ENCODE data around the gene DBNDD2.

Gene DBNDD2

DNA sequence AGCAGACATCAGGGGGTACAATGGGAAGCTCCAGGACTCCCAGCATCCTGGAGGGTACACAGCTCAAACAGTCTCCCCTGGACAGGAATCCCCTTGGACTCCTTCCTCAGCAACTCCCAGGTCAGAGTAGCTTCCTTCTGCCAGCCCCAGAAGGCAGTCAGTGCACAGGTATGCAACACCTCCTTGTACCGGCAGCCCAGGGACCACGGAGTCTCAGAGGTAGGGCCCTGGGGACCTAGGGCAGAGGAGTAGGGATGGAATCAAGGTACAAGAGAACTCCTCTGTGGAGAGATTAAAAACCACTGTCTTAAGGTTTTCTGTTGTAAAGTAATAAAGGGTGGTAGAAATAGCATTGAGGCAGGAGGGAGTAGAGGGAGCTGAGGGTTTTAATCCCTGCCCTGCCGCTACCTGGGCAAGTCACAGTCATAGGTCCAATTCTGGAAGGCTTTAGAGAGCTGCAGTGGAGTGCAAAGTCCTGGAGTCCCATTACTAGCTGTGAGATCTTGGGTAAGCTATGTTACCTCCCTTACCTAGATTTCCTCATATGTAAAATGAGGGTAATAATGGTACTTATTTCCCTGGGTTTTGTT, 37.4 kb upstream of the DBNDD2 start:
- no peaks in the 10 kb centered on the region for H3K9me3 ChIP-seq (ENCODE audit: low read length)
- H2AFZ ChIP-seq (ENCODE audit: low read depth, low read length): no peak overlapping the region
- H3K4me1 ChIP-seq (ENCODE audit: insufficient read depth, low read length): no peaks in the 10 kb centered on the region
- H3K27me3 ChIP-seq (ENCODE audit: insufficient read depth, low read length): no peaks in the 10 kb centered on the region
- peaks cover 32% of the 10 kb centered on the region for H3K36me3 ChIP-seq (ENCODE audit: insufficient read depth, low read length)
- no peak overlapping the region for H3K4me3 ChIP-seq (ENCODE audit: low read length)

DNA sequence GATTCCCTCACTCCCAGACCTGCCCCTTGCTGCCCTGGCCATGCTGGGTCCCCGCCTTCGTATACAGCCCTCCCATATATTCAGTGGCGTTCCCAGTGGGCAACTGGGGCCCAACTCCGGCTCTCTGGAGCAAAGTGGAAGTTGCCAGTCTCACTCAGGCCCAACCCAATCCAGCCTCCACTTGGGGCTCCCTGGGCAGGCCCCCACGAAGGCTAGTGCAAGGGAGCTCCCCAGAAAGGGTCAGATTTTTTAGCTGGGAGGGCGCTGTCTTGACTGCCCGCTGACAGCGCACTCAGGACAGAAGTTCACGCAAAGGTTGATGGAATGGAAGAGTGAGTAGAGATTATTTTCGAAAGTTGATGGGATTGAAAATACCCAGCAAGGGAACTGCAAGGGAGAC, 35.8 kb upstream of the DBNDD2 start:
- peaks cover 17% of the 10 kb centered on the region for H3K36me3 ChIP-seq (ENCODE audit: insufficient read depth, low read length)
- H3K9me3 ChIP-seq (ENCODE audit: low read length): no peaks in the 10 kb centered on the region
- H3K27me3 ChIP-seq (ENCODE audit: insufficient read depth, low read length): no peaks in the 10 kb centered on the region
- no peak overlapping the region for H2AFZ ChIP-seq (ENCODE audit: low read depth, low read length)
- H3K4me3 ChIP-seq (ENCODE audit: low read length): no peak overlapping the region
- no peaks in the 10 kb centered on the region for H3K4me1 ChIP-seq (ENCODE audit: insufficient read depth, low read length)

DNA sequence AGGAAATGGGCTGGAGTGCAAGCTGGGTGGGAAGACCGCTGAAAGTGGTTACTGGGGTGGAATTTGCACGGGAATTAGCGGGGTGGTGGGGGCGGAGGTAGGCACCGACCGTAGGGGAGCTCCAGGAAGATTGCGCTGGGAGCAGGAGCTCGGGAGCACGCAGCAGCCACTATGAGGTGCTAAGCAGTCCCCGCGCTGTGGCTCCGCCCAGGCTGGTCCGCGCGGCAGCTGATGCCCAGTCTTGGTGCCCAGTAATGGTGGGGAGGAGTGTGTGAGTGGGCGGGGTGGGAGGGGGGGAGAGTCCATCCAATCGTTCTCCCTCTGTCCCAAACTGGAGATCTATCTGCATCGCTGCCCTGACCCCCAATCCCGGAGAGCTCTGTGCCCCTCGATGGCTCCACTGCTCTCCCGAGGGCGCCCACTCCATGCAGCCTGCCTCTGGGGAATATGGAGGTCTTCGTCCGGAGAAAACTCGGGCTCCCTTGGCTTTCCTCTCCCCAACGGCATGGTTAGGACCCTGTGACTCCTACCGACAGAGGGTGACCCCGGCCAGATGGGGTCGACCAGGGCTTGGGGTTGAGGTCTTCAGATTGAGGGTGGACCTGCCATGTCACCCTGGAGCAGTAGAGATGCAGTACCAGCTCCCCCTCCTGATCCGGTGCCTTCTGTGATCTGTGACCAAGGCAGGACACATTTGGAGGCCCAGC, 35.3 kb upstream of the DBNDD2 start:
- no peaks in the 10 kb centered on the region for H3K4me1 ChIP-seq (ENCODE audit: insufficient read depth, low read length)
- no peak overlapping the region for H3K4me3 ChIP-seq (ENCODE audit: low read length)
- H3K27me3 ChIP-seq (ENCODE audit: insufficient read depth, low read length): no peaks in the 10 kb centered on the region
- H3K36me3 ChIP-seq (ENCODE audit: insufficient read depth, low read length): peaks cover 13% of the 10 kb centered on the region
- H3K9me3 ChIP-seq (ENCODE audit: low read length): no peaks in the 10 kb centered on the region
- H2AFZ ChIP-seq (ENCODE audit: low read depth, low read length): no peak overlapping the region

DNA sequence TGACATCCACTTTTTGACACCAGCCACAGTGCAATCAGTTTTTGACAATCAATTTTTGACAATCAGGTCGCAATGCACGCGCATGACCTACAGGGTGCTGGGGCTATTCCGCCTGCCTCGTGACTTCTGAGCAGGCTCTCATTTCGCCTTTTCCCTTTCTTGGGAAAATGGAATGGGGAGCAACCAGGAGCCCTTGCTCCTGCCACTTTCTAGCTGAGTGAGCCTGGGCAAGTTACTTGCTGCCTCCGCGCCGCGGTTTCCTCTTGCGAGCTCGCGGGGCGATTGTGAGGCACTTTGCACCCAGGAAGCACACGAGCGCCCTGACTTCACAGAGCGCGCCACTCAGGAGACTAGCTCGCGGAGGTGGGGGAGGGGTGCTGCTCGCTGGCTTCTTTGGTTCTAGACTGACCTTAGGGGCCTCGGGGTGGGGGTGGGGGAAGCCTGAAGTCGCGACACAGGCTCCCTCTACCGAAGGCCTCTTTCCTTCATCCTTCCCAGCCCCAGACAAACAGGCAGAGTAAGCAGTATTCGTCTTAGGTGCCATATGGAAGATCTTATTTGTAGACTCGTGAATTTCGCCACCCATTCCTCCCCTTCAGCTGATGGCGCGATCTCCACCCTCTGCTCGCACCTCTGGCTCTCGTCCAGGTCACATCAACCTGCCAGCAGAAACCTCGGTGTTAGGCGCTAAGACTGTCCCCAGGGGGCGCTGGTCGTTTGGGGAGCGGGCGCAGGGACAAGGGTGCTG, 34.6 kb upstream of the DBNDD2 start:
- Histone ChIP-seq H3K4me1 (ENCODE audit: insufficient read depth, low read length) (no peaks in the 10 kb centered on the region), H3K27me3 (ENCODE audit: insufficient read depth, low read length) (no peaks in the 10 kb centered on the region), H2AFZ (ENCODE audit: low read depth, low read length) (no peak overlapping the region), H3K36me3 (ENCODE audit: insufficient read depth, low read length) (peaks cover 6% of the 10 kb centered on the region), H3K9me3 (ENCODE audit: low read length) (no peaks in the 10 kb centered on the region), H3K4me3 (ENCODE audit: low read length) (no peak overlapping the region)

DNA sequence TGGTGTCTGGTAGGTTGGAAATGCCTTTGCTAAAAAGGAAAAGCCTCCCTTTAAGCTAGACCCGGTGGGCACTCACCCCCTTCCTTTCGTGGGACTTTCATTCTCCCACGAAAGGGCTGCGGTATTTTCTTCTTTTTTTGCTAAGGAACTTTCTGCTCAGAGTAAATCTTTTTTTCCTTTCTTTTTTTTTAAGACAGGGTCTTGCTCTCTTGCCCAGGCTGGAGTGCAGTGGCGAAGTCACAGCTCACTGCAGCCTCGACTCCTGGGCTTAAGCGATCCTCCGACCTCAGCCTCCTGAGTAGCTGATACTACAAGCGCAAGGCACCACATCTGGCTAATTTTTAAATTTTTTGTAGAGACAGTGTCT, 34.0 kb upstream of the DBNDD2 start:
- Histone ChIP-seq H3K9me3 (ENCODE audit: low read length) (no peaks in the 10 kb centered on the region), H3K36me3 (ENCODE audit: insufficient read depth, low read length) (peaks cover 6% of the 10 kb centered on the region), H3K4me3 (ENCODE audit: low read length) (no peak overlapping the region), H2AFZ (ENCODE audit: low read depth, low read length) (no peak overlapping the region), H3K27me3 (ENCODE audit: insufficient read depth, low read length) (no peaks in the 10 kb centered on the region), H3K4me1 (ENCODE audit: insufficient read depth, low read length) (no peaks in the 10 kb centered on the region)

DNA sequence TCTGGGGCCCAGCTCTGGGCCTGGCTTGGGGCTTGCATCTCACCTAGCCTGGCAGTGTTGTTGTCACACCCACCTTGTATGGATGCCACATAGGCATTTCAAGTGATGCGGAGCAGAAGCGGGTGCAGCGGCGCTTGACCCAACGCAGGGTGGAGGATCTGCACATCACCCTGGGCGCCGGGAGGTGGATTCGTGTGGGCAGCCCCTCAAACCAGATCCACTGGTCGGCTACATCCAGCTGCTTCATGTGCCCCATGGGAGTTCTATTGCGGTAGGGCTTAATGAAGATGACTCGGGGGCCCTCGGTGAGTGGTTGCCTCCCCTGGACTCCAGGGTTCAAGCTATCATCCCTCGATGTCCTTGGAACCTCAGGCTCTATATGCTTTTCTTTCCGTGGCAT, 33.1 kb upstream of the DBNDD2 start:
- Histone ChIP-seq H3K27me3 (ENCODE audit: insufficient read depth, low read length) (no peaks in the 10 kb centered on the region), H3K4me1 (ENCODE audit: insufficient read depth, low read length) (no peaks in the 10 kb centered on the region), H2AFZ (ENCODE audit: low read depth, low read length) (no peak overlapping the region), H3K9me3 (ENCODE audit: low read length) (no peaks in the 10 kb centered on the region), H3K4me3 (ENCODE audit: low read length) (no peak overlapping the region), H3K36me3 (ENCODE audit: insufficient read depth, low read length) (peaks cover 6% of the 10 kb centered on the region)

DNA sequence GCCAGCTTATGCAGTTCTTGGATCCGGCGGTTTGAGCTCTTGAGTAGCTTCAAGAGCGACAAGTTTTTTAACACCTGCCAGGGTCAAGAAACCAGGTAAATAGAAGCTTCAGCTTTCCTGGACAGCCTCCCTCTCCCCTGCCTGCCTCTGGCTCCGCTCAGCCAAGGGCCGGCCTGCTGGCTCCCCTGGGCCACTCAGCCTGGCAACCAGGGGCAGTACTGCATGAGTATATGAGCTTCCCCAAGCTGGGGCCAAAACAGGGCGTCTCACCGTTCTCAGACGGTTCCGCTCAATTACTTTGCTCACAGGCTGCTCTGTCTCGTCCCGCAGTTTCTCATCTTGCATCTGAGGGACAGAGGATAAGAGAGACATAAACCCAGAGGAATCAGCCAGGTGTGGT, 30.8 kb upstream of the DBNDD2 start:
- no peaks in the 10 kb centered on the region for H3K4me1 ChIP-seq (ENCODE audit: insufficient read depth, low read length)
- peaks cover 1% of the 10 kb centered on the region for H3K9me3 ChIP-seq (ENCODE audit: low read length)
- no peak overlapping the region for H2AFZ ChIP-seq (ENCODE audit: low read depth, low read length)
- no peak overlapping the region for H3K4me3 ChIP-seq (ENCODE audit: low read length)
- peaks cover 8% of the 10 kb centered on the region for H3K36me3 ChIP-seq (ENCODE audit: insufficient read depth, low read length)
- no peaks in the 10 kb centered on the region for H3K27me3 ChIP-seq (ENCODE audit: insufficient read depth, low read length)

DNA sequence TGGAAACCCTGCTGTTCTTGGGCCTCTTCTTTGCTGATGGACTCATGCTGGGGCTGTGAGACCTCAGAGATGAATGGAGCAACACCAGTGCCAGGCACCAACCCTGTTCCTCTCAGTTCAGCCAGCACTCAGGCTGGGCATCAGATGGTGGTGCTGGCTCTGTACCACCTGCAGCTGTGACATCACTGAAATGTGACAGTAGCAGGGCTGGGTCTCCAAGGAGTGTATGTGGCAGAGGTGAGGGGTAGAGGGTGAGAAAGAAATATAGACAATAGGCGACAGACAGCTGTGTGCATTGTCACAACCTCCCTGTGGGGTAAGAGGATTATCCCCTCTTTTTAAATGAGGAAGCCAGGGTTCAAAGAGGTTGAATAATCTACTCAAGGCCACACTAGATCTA, 29.9 kb upstream of the DBNDD2 start, which contains the start of gene TP53TG5:
Gene TP53TG5 (minus strand): TSS at position 135 of the 400 bp plus-strand sequence. CDS start 89 bp downstream, at position 46.
- H3K27me3 ChIP-seq (ENCODE audit: insufficient read depth, low read length): no peaks in the 10 kb centered on the region
- peaks cover 2% of the 10 kb centered on the region for H3K9me3 ChIP-seq (ENCODE audit: low read length)
- H3K36me3 ChIP-seq (ENCODE audit: insufficient read depth, low read length): peaks cover 8% of the 10 kb centered on the region
- H3K4me3 ChIP-seq (ENCODE audit: low read length): no peak within 1 kb of the TSS
- no peak within 1 kb of the TSS for H2AFZ ChIP-seq (ENCODE audit: low read depth, low read length)
- no peaks in the 10 kb centered on the region for H3K4me1 ChIP-seq (ENCODE audit: insufficient read depth, low read length)

DNA sequence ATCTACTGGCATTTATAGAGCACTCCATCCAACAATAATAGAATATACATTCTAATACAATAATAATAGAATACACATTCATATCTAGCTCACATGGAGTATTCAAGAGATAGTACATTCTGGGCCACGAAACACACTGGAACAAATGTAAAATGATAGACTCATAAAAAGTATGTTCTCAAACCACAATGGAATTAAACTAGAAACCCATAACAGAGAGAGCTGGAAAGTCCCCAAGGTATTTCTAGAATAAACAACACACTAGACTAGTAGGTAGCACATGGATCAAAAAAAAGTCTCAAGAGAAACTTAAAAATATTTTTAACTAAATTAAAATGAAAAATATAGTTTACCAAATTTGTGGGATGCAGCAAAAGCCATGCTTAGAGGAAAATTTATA, 20.8 kb upstream of the DBNDD2 start:
- no peaks in the 10 kb centered on the region for H3K4me1 ChIP-seq (ENCODE audit: insufficient read depth, low read length)
- no peak overlapping the region for H2AFZ ChIP-seq (ENCODE audit: low read depth, low read length)

DNA sequence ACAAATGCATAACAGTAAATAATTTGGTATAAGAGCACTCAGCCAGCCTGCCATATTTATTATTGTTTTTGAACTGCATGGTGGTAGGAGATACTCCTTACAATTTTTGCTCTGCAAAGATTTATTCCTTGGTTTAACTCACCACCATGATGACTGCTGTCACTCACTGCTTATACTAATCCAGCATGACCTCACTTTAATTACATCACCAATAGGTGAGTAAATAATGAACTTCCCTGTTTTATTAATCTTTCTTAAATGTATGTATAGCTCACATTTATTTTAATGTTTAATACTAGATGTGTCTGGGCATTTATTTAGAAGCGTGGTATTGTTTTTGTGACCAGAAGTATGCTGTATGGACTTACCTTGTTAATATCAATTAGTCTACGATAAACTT, 17.2 kb upstream of the DBNDD2 start:
- Histone ChIP-seq H2AFZ (ENCODE audit: low read depth, low read length) (no peak overlapping the region), H3K27me3 (ENCODE audit: insufficient read depth, low read length) (no peaks in the 10 kb centered on the region), H3K9me3 (ENCODE audit: low read length) (no peaks in the 10 kb centered on the region), H3K4me1 (ENCODE audit: insufficient read depth, low read length) (no peaks in the 10 kb centered on the region), H3K4me3 (ENCODE audit: low read length) (no peak overlapping the region), H3K36me3 (ENCODE audit: insufficient read depth, low read length) (peaks cover 2% of the 10 kb centered on the region)

More for the DNA sequence above, 20.8 kb upstream of the DBNDD2 start:
- Histone ChIP-seq H3K27me3 (ENCODE audit: insufficient read depth, low read length) (no peaks in the 10 kb centered on the region), H3K36me3 (ENCODE audit: insufficient read depth, low read length) (no peaks in the 10 kb centered on the region), H3K9me3 (ENCODE audit: low read length) (peaks cover under 1% of the 10 kb centered on the region), H3K4me3 (ENCODE audit: low read length) (no peak overlapping the region)

DNA sequence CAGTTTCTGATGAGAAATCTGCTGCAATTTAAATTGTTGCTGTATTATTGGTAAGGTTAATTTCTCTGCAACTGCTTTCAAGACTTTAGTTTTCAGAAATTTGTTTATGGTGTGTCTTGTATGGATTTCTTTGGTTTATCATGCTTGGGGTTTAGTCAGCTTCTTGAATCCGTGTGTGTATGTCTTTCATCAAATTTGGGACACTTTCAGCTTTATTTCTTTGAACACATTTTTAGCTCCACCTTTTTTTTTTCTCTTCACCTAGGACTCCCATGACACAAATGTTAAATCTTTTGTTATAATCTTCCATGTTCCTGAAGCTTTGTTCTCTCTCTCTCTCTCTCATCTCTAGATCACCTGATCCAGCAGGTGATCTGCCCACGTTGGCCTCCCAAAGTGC, 16.5 kb upstream of the DBNDD2 start:
- H2AFZ ChIP-seq (ENCODE audit: low read depth, low read length): no peak overlapping the region
- H3K9me3 ChIP-seq (ENCODE audit: low read length): no peaks in the 10 kb centered on the region
- no peaks in the 10 kb centered on the region for H3K4me1 ChIP-seq (ENCODE audit: insufficient read depth, low read length)
- peaks cover 2% of the 10 kb centered on the region for H3K36me3 ChIP-seq (ENCODE audit: insufficient read depth, low read length)
- H3K4me3 ChIP-seq (ENCODE audit: low read length): no peak overlapping the region
- no peaks in the 10 kb centered on the region for H3K27me3 ChIP-seq (ENCODE audit: insufficient read depth, low read length)

DNA sequence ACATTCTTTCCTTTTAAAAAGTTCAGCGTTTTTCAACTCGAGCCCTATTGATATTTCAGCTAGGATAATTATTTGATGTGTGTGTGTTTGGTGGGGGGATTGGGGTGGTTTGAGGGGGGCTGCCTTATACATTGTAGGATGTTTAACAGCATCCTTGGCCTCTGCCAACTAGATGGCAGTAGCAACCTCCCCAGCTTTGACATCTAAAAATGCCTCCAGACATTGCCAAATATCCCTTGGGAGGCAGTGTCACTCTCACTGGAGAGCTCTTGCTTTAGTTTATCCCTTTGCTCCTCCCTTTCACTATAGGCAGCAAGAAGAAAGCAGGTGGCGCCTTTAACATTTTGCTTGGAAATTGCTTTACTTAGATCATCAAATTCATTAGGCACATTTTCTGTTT, 15.4 kb upstream of the DBNDD2 start:
- Histone ChIP-seq H2AFZ (ENCODE audit: low read depth, low read length) (no peak overlapping the region), H3K4me3 (ENCODE audit: low read length) (no peak overlapping the region), H3K36me3 (ENCODE audit: insufficient read depth, low read length) (peaks cover 2% of the 10 kb centered on the region), H3K4me1 (ENCODE audit: insufficient read depth, low read length) (no peaks in the 10 kb centered on the region), H3K27me3 (ENCODE audit: insufficient read depth, low read length) (no peaks in the 10 kb centered on the region), H3K9me3 (ENCODE audit: low read length) (no peaks in the 10 kb centered on the region)

DNA sequence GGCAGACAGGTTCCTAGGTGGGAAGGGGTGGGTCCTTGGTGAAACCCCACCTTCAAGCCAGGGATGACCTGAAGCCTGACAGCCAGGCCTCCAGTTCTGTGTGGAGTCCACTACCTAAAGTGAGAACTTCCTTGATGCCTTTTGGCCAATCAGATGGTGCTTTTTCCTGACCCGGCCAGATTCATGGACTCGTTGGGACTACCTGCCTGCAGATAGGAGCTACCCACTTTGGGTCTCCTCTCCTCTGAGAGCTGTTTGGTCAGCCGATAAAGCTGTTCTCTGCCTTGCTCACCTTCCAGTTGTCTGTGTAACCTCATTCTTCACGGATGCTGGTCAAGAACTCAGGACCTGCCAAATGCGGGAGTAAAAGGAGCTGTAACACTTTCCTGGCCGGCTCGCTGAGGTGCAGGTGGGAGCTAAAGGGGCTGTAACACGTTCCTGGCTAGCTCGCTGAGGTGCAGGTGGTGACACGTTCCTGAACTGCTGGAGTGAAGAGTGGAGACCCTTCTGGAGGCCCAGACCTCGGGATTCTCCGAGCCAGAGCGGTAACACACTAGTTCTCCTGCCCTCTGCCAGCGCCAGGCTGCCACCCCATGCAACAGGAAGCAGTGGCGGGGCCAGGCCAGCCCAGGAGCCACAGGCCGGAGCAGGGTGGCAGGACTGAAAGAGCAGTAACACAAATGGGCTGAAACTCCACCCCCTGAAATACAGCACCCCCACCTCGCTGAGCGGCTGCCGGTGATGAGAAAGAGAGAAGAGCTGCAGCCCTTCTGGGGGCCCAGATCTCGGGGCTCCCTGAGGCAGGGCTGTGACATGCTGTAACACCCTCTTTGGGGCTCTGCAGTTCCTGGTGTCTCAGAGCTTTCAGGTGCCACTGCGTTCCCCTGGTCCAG, 13.6 kb upstream of the DBNDD2 start:
- H2AFZ ChIP-seq (ENCODE audit: low read depth, low read length): no peak overlapping the region
- H3K36me3 ChIP-seq (ENCODE audit: insufficient read depth, low read length): peaks cover 2% of the 10 kb centered on the region
- no peaks in the 10 kb centered on the region for H3K9me3 ChIP-seq (ENCODE audit: low read length)
- no peaks in the 10 kb centered on the region for H3K4me1 ChIP-seq (ENCODE audit: insufficient read depth, low read length)
- H3K27me3 ChIP-seq (ENCODE audit: insufficient read depth, low read length): no peaks in the 10 kb centered on the region
- no peak overlapping the region for H3K4me3 ChIP-seq (ENCODE audit: low read length)

Data from neuron (in vitro differentiated cells).